ENCODE data around the gene CFAP90.

CFAP90 gene, protein sequence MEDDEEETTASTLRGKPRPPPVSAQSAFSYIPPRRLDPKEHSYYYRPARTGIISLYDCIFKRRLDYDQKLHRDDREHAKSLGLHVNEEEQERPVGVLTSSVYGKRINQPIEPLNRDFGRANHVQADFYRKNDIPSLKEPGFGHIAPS

DNA sequence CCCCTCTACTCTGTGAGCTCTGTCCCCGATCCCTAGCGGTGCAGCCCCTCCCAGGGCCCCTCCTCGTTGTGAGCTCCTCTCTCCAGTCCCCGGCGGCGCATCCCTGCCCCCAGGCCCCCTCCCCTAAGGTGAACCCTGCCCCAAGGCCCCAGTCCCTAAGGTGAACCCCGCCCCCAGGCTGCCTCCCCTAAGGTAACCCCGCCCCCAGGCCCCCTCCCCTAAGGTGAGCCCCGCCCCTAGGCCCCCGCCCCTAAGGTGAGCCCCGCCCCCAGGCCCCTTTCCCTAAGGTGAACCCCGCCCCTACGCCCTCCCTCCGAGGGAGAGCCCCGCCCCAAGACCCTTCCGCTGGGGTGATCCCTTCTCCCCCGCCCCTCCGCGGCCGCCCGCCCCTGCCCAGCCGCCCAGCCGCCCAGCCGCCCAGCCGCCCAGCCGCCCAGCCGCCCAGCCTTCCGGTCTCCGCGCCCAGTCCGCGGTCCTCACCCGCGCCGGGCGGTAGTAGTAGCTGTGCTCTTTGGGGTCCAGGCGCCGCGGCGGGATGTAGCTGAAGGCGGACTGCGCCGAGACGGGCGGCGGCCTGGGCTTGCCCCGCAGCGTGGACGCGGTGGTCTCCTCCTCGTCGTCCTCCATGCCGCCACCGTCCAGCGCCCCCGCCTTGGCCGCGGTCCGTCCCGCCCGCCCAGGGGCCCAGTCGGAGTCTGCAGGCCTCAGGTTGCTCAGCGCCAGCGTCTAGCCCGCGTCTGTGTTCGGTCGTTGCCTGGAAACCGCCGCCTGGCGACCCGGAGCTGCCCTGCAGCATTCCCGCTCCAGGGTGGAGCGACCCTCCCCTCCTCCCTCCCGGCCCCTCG lies at the start of gene CFAP90:
Gene CFAP90, minus strand, starts transcription at position 739 of the 845 bp plus-strand sequence. Its CDS starts 112 bp downstream, at position 627.
- DNase-seq, result no peak

DNA sequence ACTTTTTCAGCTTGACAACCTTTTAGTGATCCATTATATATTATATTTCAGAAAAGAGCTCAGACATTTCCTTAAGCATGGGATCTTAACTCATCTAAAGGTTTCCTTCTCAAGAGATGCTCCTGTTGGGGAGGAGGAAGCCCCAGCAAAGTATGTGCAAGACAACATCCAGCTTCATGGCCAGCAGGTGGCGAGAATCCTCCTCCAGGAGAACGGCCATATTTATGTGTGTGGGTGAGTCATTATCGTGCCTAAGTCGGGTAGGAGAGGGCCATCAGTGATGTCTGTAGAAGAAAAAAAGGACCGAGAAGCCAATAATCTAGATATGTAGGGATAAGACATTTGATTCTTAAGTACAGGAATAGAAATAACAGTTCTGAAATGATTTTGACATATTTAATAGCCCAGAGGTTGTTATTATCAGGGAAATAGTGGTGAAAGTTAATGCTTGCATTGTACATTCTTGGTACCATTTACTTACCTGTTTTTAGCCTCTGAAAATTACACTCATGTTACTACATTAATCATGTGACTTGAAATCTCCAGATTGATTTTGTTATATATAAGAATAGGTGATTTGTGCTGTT lies 46.2 kb upstream of the CFAP90 start:
- peak; percentile 24 for DNase-seq

DNA sequence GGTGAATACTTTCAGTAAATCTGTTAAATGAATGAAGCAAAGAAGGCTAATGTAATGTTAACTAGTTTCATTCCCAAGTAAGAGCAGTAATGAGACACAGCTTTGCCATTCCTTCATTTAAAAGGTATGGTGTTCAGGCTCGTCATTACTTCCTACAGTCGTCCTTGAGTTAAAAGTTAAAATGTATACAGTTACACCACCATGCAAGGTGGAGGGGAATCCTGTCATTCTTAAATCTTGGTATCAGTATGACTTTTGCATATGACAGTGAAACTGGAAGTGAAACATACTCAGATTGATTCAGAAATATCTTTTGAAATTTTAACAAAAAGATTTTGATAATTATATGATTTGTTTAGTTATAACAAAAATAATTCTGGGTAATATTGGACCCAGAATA lies 43.9 kb upstream of the CFAP90 start:
- DNase-seq, result no peak

DNA sequence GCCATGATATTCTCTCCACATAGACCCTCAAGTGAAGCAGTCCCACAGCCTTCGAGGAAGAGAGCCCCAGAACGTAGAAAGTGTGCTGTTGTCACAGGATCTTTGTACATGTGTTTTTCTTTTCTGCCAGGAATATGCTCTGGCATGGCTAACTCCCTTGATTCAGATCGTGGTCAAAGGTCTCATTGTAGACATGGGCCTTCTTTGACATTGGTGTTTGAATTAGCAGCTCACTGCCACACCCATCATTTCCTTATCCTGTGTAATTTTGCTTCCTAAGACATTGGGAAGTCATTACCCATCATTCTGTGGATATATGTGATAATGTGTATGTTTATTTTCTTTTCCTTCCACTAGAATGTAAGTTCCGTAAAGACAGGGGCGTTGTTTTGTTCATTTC lies 43.5 kb upstream of the CFAP90 start:
- DNase-seq, result no peak

DNA sequence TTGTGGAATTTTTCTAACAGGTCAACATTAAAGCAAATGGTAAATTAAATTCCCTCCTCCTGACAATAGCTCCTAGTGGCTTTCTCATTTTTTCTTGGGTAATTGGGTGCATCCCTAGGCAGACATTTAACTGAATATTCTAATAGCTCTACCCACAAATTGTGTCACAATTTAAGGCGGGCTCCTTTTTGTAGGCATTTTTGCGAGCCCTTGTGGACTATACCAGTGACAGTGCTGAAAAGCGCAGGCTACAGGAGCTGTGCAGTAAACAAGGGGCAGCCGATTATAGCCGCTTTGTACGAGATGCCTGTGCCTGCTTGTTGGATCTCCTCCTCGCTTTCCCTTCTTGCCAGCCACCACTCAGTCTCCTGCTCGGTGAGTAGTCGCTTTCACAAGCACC lies 38.0 kb upstream of the CFAP90 start:
- no peak for DNase-seq

DNA sequence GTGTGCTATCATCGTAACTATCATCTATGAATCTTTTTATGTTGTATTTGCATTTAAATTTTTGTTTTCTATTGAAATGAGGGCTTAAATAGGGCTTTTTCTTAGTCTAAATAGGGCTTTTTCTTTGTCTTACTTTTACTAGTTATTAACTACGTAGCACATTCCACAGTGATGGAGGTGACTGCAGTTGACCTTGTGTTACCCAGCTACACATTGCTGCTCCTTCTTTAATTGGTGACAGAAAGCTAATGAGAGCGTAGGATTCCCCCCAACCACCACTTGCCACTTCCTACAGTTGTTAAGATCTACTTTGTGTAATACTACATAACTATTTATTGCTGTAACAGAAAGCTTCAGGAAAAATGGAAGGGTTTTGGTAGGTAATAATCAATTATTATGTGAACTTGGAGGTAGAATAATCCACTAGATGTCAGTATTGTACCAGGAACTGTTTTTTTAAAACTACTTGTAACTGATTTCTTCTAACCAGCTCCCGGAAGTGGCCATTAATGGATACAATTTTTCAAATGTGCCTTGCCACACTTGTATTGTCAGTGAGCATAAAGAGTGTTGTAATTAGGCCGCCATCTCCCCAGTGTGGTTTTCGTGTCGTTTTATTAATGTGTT lies 36.0 kb upstream of the CFAP90 start:
- DNase-seq, result no peak

DNA sequence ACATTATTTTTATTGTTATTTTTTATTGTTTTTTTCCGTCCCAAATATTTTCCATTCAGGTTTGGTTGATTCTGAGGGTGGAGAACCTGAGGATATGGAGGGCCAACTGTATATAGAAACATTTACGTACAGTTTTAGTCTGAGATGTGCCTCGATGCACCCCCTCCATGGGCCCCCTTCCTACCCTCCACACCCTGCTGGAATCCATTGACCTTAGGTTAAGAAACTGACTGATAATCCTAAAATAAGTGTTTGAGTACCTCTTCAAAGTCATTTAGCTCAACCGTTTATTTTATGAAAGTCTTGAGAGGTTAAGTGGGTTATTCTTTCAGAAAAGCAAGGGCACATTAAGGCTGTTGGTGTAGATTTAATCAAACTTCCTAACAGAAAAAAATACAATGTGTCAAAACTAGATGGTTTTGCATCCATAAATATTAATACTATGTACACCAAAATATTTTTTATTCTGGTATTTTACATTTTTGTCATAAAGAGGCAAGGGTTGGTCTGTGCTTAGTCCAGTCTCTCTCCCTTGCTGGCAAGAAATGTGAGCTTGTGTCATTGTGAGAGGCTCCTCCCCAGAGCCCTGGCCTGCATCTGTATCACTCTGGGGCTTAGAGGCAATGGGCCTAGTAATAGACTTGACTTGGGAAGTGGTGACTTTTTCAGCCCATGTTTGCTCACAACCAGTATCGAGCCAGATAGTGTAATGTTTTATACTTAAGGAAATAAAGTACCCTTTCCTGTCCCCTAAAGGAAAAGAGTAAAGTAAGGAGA lies 33.7 kb upstream of the CFAP90 start:
- DNase-seq, result no peak

DNA sequence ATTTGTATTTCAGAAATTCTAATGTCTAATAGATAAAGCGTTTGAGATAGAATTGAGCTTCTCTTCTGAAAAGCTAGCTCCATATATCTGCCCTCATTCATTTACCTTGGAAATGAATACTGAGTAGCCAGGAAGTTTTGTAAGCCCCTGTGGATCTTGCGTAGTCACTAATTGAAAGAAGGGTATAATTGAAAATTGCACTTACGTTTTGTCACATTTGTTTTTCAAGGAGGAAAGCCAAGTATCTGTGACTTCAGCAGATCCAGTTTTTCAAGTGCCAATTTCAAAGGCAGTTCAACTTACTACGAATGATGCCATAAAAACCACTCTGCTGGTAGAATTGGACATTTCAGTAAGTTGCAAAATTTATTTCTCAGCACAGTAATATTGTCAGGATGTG lies 32.0 kb upstream of the CFAP90 start:
- no peak for DNase-seq

DNA sequence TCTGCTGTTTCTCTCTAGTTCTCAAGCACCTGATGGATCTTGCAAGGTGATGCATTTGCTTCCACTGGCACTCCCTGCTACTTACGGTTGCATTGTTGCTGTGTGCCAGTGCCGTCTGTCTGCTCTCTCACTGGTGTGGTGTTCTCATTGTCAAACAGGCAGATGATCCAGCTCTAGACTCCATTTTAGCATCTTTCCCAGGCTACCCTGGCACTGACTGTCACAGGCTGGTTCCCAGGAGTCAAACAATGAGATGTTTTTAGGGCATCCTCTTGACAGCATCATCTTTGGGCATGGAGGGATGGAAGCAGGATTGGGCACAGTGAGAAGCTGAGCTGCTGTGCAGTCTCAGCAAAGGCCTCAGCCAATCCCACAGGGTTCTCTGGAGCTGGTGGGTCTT lies 30.9 kb upstream of the CFAP90 start:
- no peak for DNase-seq

DNA sequence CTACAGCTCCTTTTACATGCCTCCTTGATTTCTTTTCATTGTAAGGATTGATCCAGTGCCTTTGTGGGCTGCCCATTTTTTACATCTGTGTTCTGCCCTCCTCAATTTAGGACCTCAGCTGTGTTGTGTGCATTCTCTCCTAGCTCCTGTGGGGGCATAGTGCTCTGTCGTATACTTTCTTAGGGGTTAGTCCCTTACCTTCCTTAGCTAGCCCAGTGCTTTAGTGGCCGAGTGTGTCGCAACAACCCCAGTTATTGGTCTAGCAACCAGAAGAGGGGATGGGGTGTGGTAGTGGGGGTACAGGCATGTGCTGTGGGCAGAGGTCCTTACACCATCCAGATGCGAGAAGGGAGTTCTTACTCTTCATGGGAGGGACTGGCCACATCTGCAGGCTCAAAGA lies 30.2 kb upstream of the CFAP90 start:
- no peak for DNase-seq

DNA sequence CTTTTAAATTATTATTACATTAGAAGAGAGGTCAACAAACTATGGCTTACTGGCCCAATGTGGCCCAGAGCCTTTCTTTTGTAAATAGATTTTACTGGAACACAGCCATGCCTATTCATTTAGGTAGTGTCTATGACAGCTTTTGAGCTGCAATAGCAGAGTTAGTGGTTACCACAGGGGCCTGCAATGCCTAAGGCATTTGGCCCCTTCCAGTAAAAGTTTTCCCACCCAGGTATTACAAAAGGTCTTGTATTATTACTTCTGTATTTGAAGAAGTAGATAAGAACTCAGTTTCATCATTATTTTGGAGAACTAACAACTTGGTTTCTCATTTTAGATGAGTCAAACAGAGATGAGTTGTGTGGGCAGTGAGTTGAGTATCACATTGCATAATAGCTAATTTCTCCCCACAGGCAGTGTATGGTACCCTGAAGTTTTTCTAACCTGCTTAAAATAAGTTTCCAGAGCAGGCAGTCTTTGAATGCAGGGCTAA lies 27.5 kb upstream of the CFAP90 start:
- no peak for DNase-seq

DNA sequence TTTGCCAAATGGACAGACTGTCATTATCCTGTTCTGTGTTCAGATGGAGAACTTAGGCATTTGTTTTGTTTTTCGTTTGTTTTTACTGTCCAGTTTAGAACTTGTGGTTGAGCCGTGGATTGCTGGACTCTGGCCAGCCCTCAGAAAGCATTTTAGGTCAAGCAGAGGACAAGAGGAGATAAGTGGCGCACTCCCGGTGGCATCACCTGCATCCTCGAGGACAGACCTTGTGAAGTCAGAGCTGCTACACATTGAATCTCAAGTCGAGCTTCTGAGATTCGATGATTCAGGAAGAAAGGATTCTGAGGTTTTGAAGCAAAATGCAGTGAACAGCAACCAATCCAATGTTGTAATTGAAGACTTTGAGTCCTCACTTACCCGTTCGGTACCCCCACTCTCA lies 26.9 kb upstream of the CFAP90 start:
- DNase-seq, result no peak

DNA sequence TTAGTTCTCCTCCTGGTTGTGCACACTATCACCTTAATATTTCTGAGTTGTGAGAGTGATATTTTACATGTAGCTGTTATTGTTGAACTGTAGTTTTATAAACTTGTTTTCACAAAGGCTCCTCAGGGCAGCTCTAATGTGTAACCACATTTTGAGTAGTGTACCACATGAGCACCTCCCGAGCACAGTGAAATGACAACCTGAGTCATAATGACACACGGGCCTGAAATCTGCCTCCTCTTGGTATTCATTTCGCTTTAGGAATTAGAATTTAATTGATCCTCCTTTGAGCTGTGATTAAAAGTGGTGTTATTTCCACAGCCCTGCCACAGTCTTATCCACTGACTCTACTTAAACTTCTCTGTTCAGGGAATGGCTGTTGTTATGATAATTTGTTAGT lies 25.9 kb upstream of the CFAP90 start:
- no peak for DNase-seq

DNA sequence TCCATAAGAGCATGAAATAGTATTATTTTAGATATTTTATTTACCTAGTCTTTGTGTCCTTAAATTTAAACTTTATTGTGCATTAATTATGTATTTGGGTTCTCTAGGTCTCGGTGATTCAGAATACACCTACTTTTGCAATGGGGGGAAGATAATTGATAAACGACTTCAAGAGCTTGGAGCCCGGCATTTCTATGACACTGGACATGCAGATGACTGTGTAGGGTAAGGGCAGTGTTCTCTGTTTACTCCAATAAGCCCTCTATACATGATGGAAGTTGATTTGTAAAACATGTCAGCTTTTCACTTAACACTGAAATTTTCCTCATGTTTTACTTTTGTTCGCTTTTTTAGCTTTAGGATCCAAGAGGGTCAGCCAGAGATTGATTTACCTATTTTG lies 24.2 kb upstream of the CFAP90 start:
- no peak for DNase-seq

DNA sequence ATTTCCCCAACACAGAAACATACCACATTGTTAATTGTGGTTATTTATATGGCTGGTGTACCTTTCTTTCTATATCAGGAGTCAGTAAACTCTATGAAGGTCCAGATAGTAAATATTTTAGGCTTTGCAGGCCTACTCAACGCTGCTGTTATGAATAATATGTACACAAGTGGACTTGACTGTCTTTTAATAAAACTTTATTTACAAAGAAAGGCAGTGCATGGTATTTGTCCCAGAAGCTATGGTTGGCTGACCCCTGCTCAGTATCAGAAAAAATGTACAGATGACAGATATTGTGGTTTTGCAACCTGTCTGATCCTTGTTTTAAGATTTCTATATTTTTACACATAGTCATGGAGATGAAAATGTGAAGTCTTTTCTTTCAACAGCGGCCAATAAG lies 23.7 kb upstream of the CFAP90 start:
- no peak for DNase-seq

DNA sequence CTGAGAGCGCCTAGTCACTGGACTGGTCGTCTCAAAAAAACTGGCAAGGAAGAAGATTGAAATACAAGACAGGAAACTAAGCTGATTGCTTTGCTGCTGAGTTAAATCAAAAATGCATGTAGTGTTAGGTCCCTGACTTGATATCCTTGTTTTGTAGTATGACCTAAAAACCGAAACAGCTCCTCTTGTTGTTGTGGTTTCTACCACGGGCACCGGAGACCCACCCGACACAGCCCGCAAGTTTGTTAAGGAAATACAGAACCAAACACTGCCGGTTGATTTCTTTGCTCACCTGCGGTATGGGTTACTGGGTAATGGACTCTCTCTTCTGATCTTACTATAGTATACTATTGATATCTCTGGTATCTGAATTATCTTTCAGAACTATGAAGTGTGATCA lies 22.3 kb upstream of the CFAP90 start:
- no peak for DNase-seq

DNA sequence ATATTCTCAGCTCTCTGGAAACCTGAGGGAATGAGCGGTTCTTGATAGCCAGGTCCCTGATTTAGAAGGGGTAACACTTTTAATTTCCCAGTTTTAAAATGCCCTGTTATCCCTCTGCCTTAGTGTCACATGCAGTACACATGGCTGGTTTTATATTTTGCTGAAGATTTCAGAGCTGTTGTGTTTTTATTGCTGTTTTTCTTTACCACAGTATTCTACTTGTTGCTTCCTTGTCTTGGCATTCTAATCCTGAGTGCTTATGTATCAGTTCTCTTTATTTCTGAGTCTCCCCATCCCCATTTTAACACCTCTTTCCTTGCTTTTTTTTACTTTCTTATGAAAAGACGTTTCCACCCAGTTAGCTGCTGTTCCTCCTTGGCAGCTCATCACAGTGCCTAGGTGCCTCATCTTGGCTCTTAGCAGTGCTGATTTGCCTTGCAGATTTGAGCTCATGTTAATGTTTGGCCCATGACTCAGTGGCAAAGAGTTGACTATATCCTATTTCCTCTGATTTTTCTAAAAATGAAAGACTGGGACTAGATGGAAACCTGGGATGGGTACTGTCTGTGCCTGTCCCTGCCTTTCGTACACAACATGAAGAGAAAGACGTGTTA lies 21.7 kb upstream of the CFAP90 start:
- DNase-seq, result no peak

DNA sequence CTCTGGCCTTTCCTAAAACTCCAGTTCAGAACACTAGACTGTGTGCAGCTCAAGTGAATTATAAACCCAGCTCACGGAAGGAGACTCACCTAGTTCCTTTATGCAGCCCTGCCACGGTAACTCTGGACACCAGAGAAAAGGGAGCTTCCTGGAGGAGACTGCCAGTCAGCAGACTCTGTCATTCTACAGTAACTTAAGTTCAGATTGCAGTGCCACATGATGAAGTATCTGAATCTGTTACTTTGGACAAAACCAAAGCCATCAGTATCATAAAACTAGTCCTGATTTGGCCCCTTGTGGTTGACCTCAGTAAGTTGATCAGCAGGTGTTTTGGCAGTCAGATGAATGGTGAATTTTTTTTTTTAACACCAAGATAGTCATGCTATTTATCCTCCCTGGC lies 20.7 kb upstream of the CFAP90 start:
- no peak for DNase-seq

DNA sequence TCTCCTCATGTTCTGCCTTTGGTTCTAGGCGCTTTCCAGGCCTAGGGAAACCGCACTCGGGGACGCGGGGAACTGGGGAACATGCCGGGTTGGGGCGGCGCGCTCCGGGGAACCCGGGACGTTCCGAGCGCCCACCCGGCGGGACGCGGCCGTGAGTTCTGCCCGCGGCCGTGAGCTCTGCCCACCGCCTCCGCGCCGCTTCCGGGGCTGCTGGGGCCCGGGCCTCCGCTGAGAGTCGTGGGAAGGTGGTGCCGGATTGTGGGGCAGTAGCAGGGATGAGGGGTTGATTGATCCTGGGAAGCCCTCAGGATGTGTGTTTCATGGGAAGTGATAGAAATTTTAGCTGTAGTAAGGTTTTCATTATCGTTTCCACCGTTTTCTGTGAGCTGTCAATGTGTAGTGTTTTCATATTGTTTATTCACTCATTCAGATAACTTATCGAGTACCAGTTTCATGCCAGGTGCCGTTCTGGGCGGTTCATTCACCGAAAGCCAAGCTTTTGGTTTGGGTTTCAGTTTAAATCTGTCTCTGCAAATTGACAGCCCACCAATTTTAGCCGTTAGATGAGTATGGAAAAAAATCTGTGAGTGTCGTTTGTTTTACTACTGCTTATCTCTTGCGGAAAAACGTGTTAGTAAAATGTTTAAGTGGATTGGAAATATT lies 18.7 kb upstream of the CFAP90 start:
- no peak for DNase-seq

DNA sequence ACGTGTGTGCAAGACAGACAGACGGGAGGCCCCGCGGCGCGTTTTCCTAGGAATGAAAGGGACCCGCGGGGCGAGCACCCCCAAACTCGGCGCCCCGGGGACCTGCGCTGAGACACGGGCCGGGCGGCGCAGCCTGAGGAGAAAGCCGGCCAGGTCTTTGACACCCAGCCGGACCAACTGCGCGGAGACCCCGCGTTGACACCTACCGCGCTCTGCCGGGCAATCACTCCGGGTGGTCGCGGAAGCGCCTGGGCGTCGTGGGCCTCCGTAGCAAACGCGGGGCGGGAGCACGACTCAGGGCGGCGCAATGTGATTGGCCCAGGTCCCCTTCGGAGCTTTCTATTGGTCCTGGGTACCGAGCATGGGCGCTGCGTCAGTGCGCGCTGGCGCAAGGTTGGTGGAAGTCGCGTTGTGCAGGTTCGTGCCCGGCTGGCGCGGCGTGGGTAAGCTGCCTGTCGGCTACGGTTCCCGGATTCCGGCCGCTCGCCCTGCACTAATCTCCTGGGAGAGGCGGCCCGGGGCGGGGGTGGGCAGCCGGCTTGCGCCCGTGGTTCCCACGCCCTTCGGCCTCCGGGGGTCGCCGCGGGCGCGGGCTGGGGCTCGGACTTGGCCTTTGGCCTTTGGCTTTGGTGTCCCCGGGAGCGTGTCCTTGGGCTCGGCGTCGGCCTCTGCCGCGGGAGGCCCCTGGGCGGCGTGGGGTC lies 18.0 kb upstream of the CFAP90 start, which contains the start of the genes FASTKD3 and MTRR:
Gene FASTKD3, minus strand, starts transcription at position 259 of the 701 bp plus-strand sequence. CDS start 948 bp downstream, outside the sequence.
Gene MTRR, plus strand, starts transcription at position 376 of the 701 bp plus-strand sequence. CDS start 1,647 bp downstream, outside the sequence.
- DNase-seq, result peak; percentile 89

DNA sequence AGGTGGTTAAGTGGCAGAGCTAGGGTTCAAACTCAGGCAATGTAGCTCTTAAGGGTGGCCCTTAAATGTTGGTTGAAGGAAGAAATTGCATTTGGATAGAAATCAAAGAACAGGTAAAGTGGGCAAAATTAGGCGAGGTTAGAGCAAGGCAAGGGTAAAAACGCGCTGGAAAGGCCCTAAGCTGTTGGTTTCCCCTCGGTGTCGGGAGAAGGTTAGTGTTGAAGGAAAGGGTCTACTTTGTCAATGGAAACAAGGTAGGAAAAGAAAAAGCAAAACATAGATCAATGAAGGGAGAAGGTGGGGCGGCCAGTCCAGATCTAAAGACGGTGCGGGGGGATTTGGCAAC lies 17.5 kb upstream of the CFAP90 start:
- DNase-seq, result no peak

Data from activated T-cell treated with anti-CD3 and anti-CD28 coated beads, Interleukin-2, amount 50 U/mL, for 1 hour (primary cell).